Stimulated activated CD8-positive, alpha-beta memory T cell treated with anti-CD3 and anti-CD28 coated beads, Interleukin-4, amount 100 ng/mL, for 1 hour (primary cell): ENCODE data around the gene PGR.

Experiments used
- DNase-seq, 2 donors: peaks; one replicate each; pipeline ENCODE4 v3.0.0-alpha.2; 2020; ENCODE audit warnings: low read depth in 2 of 2, low spot score in 1 of 2

PGR gene

GRCh38 chr11:101010899-101011298 lies 118.7 kb downstream of the PGR start:
- DNase-seq, result no peak

GRCh38 chr11:101009690-101010055 lies 119.9 kb downstream of the PGR start:
- DNase-seq, result no peak

GRCh38 chr11:101008961-101009689 lies 120.5 kb downstream of the PGR start:
- no peak for DNase-seq

GRCh38 chr11:101003468-101003867 lies 126.1 kb downstream of the PGR start:
- DNase-seq, result no peak

GRCh38 chr11:100999756-101000155 lies 129.9 kb downstream of the PGR start:
- DNase-seq, result no peak

- DNase-seq, result no peak
Observed at GRCh38 chr11:100994966-100995365, 134.6 kb downstream of the PGR start.

GRCh38 chr11:100991541-100991940 lies 138.1 kb downstream of the PGR start:
- no peak for DNase-seq

- DNase-seq, result no peak
Observed at GRCh38 chr11:100990931-100991330, 138.7 kb downstream of the PGR start.

- no peak for DNase-seq
Observed at GRCh38 chr11:100984668-100985067, 144.9 kb downstream of the PGR start.

- DNase-seq, result no peak
Observed at GRCh38 chr11:100981196-100981824, 148.3 kb downstream of the PGR start.

GRCh38 chr11:100980156-100980555 lies 149.5 kb downstream of the PGR start:
- DNase-seq, result no peak
